ENCODE measurements around the gene KDM4B.

The KDM4B gene

DNA sequence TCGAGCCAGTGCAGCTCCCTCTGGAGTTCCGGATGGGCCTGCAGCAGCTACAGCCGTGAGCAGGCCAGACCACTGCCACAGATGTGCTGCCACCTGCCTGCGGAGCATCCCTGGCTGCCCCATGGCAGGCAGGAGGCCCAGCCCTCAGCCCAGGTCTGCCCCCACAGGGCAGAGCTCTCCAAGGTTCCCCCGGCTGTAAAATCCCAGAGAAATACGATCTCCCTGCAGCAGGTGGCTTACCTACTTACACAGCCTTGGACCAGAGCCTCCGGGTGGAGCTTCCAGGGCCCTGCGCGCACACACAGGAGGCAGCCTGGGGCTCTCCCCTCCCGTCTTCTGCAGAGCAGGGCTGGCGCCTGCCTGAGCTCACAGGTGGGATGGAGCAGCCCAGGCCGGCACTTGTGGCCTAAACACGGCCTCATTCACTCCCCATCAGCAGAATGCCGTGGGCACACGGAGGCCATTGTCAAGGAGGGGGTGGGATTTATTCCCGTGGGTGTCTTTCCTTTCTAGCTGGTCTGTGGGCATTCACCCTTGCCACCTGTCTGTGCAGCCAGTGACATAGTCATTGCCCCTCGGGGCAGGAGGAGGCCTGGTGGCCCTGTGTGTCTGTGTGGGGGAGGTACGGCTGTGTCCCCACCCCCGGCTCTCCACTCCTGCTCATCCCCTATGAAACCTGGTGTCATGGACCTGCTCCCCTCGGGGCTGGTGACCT lies 118.0 kb downstream of the KDM4B start:
- DNase-seq (ENCODE audit: low read depth in 2 of 2): no peak

DNA sequence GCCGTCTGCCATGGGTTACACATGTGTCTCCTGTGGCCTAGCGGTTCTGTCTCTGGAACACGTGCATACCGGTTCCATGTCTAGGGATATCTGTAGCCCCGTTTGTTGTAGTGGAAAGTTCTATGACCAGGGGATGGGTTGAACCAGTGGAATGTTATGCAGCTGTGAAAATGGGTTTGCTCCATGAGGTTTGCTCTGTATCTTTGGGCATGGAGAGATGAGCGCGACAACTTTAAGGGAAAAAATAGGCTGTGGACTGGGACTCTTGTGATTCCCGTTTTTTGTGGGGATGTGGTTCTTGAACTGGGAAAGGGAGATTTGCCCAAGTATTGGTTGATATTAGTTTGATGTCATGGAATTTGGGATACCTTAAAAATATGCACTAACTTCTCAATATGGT lies 120.4 kb downstream of the KDM4B start:
- no peak for DNase-seq (ENCODE audit: low read depth in 2 of 2)

DNA sequence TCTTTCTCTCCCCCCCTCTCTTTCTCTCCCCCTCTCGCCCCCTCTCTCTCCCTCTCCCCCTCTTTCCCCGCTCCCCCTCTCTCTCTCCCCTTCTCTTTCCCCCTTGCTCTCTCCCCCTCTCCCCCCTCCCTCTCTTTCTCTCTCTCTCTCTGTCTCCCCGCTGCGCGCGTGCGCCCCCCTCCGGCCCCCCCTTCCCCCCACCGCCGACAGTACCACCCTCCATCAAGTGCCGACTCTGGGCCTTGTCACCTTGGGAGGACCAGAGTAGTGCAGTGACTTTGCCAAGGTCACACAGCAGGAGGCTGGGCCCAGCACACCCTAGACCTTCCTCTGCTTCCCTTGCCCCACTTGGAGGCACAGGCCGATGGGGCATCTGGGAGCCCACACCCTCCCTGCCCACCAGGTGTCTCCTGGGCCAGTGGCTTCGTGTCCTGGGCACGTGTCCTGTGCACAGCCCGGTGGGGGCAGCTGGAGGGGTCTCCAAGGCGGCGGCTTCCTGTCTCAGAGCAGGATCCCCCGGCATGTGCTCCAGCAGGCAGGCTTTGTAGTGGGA lies 121.6 kb downstream of the KDM4B start:
- DNase-seq (ENCODE audit: low read depth in 2 of 2): no peak

GRCh38 chr19:5091018-5091683 lies 122.2 kb downstream of the KDM4B start:
- no peak for DNase-seq (ENCODE audit: low read depth in 2 of 2)

DNA sequence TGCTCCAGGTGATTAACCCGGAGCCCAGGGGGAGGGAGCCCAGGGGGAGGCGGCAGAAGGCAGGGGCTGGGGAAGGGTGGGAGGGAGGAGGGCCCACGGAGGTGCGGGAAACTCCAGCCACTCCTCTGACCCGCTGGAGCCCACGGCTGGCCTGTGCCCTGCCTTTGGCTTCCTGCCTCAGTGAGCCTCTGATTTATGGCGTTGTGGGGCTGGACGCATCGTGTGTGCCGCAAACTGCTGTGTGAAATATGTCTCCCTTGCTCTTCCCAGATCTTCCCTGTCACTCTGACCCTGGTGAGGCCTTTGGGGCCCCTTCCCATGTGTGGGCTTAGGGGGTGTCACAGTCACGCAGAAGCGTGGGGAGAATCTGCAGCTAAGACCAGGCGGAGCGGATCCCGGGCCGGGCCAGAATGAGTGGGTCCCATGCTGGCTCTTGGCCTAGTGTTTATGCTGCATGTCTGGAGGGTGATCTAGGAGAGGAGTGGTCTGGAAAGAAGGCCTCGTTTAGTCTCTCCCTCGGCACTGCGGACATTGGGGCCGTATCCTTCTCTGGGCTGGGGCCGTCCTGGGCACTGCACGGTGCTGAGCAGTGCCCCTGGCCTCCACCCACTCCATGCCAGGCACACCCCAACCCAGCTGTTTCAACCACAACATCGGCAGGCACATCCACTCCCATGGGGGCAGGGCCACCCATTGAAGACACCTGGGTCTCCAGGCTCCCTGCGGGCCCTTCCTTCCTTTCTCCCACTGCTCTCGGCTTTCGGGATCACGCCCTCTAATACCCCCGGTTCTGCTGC lies 123.0 kb downstream of the KDM4B start:
- no peak for DNase-seq (ENCODE audit: low read depth in 2 of 2)

GRCh38 chr19:5092481-5092843 lies 123.5 kb downstream of the KDM4B start:
- no peak for DNase-seq (ENCODE audit: low read depth in 2 of 2)

- no peak for DNase-seq (ENCODE audit: low read depth in 2 of 2)
These were observed 124.5 kb downstream of the KDM4B start for GRCh38 chr19:5093297-5093928.

DNA sequence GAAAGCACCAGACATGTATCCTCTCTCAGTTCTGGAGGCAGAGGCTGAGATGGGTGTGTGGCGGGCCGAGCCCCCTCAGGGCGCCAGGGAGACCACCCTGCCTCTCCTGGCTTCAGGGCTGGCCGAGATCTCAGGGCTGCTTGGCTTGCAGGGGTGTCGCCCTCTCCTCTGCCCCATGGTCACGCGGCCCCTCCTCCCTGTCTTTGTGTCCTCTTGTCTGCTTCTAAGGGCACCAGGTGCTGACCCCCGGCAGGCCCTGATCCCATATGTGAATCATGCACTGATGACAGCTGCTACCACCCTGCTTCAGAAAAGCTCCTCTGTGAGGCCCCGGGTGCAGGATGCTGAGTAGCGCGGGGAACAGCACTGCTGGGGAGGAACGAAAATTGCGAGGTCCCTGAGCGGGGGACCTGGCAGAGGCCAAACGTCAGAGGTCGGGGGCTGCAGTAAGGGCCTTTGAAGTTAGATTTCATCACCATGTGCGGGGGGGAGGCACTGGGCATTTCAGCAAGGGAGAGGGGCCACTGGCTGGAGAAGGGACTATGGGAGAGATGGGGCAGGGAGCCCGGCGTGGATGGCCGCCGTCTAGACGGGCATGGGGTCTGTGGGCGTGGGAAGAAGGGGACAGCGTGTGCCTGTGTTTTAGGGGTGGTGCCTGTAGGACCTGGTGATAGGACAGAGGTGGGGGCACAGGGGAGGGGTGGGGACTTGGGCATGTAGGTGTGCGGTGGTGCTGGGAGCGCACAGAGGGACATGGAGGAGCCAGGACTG lies 125.2 kb downstream of the KDM4B start:
- DNase-seq (ENCODE audit: low read depth in 2 of 2): no peak

GRCh38 chr19:5094768-5095567 lies 126.1 kb downstream of the KDM4B start:
- no peak for DNase-seq (ENCODE audit: low read depth in 2 of 2)

GRCh38 chr19:5095568-5095850 lies 126.6 kb downstream of the KDM4B start:
- no peak for DNase-seq (ENCODE audit: low read depth in 2 of 2)

GRCh38 chr19:5096536-5096935 lies 127.6 kb downstream of the KDM4B start:
- no peak for DNase-seq (ENCODE audit: low read depth in 2 of 2)

DNA sequence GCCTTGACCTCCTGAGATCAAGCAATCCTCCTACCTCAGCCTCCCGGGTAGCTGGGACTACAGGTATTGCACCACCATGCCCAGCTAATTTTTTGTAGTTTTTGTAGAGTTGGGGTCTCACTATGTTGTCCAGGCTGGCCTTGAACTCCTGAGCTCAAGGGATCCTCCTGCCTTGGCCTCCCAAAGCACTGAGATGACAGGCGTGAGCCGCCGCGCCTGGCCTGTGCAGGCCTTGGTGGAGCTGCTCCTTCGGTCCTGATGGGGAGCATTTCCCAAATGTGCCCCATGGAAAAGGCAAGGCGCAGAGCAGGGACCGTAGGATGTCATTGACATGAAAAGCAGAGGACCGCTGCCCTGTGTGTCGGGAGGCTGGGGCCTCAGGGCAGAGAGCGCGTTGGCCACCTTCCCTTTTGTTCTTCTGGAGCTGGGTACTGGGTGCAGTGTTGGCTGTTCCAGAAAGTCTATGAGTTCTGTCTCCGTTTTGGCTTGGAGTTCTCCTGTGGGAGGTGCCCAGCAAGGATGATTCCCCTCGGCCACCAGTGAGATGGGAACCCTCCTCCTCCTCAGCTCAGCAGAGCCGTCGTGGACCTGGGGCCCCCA lies 128.5 kb downstream of the KDM4B start:
- no peak for DNase-seq (ENCODE audit: low read depth in 2 of 2)

GRCh38 chr19:5097959-5098623 lies 129.2 kb downstream of the KDM4B start:
- no peak for DNase-seq (ENCODE audit: low read depth in 2 of 2)

GRCh38 chr19:5098646-5099045 lies 129.7 kb downstream of the KDM4B start:
- no peak for DNase-seq (ENCODE audit: low read depth in 2 of 2)

- DNase-seq (ENCODE audit: low read depth in 2 of 2): no peak
These were observed 130.8 kb downstream of the KDM4B start for GRCh38 chr19:5099701-5100221.

GRCh38 chr19:5101871-5102270 lies 133.0 kb downstream of the KDM4B start:
- no peak for DNase-seq (ENCODE audit: low read depth in 2 of 2)

- DNase-seq (ENCODE audit: low read depth in 2 of 2): no peak
These were observed 133.6 kb downstream of the KDM4B start for GRCh38 chr19:5102520-5102919.

DNA sequence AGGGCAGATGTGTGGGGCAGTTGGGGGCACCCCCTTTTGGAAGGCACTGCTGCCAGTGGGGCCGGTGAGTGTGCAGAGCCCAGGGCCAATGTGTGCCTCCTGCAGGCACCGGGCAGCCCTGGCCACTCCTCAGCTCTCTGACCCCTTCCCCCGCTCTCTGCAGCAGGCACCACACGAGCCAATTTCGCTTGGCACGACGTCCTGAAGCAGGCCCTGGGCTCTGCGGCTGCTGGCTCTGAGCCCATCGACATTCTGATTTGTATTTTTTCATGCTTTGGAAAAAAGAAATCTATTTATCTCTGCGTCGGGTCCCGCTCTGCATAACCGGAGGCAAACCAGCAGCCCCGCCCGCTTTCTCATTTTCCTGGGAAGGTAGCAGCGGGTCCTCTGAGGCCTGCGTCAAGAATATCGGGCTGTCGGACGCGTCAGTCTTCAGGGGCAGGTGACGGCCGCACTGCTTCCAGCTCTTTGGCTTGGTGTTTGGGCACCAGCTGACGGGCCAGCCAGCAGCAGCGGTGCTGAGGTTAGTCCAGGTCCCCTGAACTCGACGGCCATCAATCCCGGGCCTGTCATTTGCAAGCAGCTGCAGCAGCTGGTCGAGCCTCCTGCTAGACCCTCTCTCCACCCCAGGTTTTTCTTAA lies 134.3 kb downstream of the KDM4B start:
- DNase-seq (ENCODE audit: low read depth in 2 of 2): no peak

GRCh38 chr19:5103812-5104410 lies 135.0 kb downstream of the KDM4B start:
- DNase-seq (ENCODE audit: low read depth in 2 of 2): no peak
